ENCODE results near the gene SHC4.

The SHC4 gene

GRCh38 chr15:48968066-48968465 lies 4.3 kb upstream of the SHC4 start:
- DNase-seq (ENCODE audit: low read depth): no peak

GRCh38 chr15:48967336-48967735 lies 3.6 kb upstream of the SHC4 start:
- no peak for DNase-seq (ENCODE audit: low read depth)

GRCh38 chr15:48966595-48967301 lies 3.0 kb upstream of the SHC4 start:
- DNase-seq (ENCODE audit: low read depth): no peak

- DNase-seq (ENCODE audit: low read depth): no peak
Measured at GRCh38 chr15:48965972-48966371, 2.3 kb upstream of the SHC4 start.

GRCh38 chr15:48964898-48965297 lies 1.2 kb upstream of the SHC4 start:
- no peak for DNase-seq (ENCODE audit: low read depth)

- no peak for DNase-seq (ENCODE audit: low read depth)
Measured at GRCh38 chr15:48962662-48963523, 826 bp downstream of the SHC4 start.

- DNase-seq (ENCODE audit: low read depth): no peak
Measured at GRCh38 chr15:48955967-48956366, 7.8 kb downstream of the SHC4 start.

GRCh38 chr15:48955370-48955769 lies 8.3 kb downstream of the SHC4 start:
- no peak for DNase-seq (ENCODE audit: low read depth)

GRCh38 chr15:48954538-48954937 lies 9.2 kb downstream of the SHC4 start:
- no peak for DNase-seq (ENCODE audit: low read depth)

GRCh38 chr15:48946840-48947187 lies 16.9 kb downstream of the SHC4 start:
- no peak for DNase-seq (ENCODE audit: low read depth)

GRCh38 chr15:48946074-48946839 lies 17.5 kb downstream of the SHC4 start:
- DNase-seq (ENCODE audit: low read depth): no peak

GRCh38 chr15:48945386-48945785 lies 18.3 kb downstream of the SHC4 start:
- DNase-seq (ENCODE audit: low read depth): no peak

- no peak for DNase-seq (ENCODE audit: low read depth)
Measured at GRCh38 chr15:48941904-48942303, 21.8 kb downstream of the SHC4 start.

GRCh38 chr15:48940508-48940907 lies 23.2 kb downstream of the SHC4 start:
- no peak for DNase-seq (ENCODE audit: low read depth)

- DNase-seq (ENCODE audit: low read depth): no peak
Measured at GRCh38 chr15:48939648-48940047, 24.1 kb downstream of the SHC4 start.

- no peak for DNase-seq (ENCODE audit: low read depth)
Measured at GRCh38 chr15:48937886-48938285, 25.8 kb downstream of the SHC4 start.

GRCh38 chr15:48936666-48937065 lies 27.1 kb downstream of the SHC4 start:
- DNase-seq (ENCODE audit: low read depth): no peak

GRCh38 chr15:48935236-48935635 lies 28.5 kb downstream of the SHC4 start:
- no peak for DNase-seq (ENCODE audit: low read depth)

- DNase-seq (ENCODE audit: low read depth): no peak
Measured at GRCh38 chr15:48930735-48931134, 33.0 kb downstream of the SHC4 start.

- no peak for DNase-seq (ENCODE audit: low read depth)
Measured at GRCh38 chr15:48929661-48930060, 34.1 kb downstream of the SHC4 start.

- DNase-seq (ENCODE audit: low read depth): no peak
Measured at GRCh38 chr15:48928877-48929538, 34.7 kb downstream of the SHC4 start.

- DNase-seq (ENCODE audit: low read depth): no peak
Measured at GRCh38 chr15:48925714-48926223, 38.0 kb downstream of the SHC4 start.

Data from activated T-helper 1 cell treated with Interleukin-2 at 50 U/mL for 16 hours (primary cell).